NB4 (cell line): ENCODE results near the gene SOX2.

ENCODE experiments used
- CTCF ChIP-seq: IDR thresholded peaks from one replicate; pipeline ENCODE4 v1.5.1; 2012; ENCODE audit warnings: low read depth, low read length
- POLR2A ChIP-seq: IDR thresholded peaks from 2 replicates; pipeline ENCODE4 v1.6.1; 2011; ENCODE audit warnings: mild to moderate bottlenecking; ENCODE audit not compliant: insufficient read length; ENCODE audit errors: extremely low read depth

- TF ChIP-seq CTCF, result no peak
- TF ChIP-seq POLR2A, result no peak
Observed at GRCh38 chr3:181723625-181724191, 12.0 kb downstream of the SOX2 start.
